ENCODE results near the gene ERCC1.
A peak's percentile ranks its signal among the peaks of the same experiment; 100 is the strongest.

ERCC1 gene

GRCh38 chr19:45455707-45456499 lies 32.2 kb upstream of the ERCC1 start:
- H3K4me1 ChIP-seq (ENCODE audit: control insufficient read depth, insufficient read depth, low read length, unreplicated experiment), result peaks cover 24% of the 10 kb centered on the region

GRCh38 chr19:45451850-45452387 lies 28.2 kb upstream of the ERCC1 start:
- Histone ChIP-seq H3K36me3 (ENCODE audit: insufficient read depth, low read length) (no peaks in the 10 kb centered on the region), H2AFZ (ENCODE audit: low read length, unreplicated experiment) (no peak overlapping the region), H3K27ac (ENCODE audit: low read depth, low read length) (no peak overlapping the region), H3K27me3 (ENCODE audit: insufficient read depth, low read length) (no peaks in the 10 kb centered on the region), H3K4me3 (ENCODE audit: low read depth, low read length) (peak overlapping the region; percentile 90; the same call in 1 of the 2 replicates), H3K79me2 (ENCODE audit: control insufficient read depth, insufficient read depth, low read length, unreplicated experiment) (no peaks in the 10 kb centered on the region), H3K4me1 (ENCODE audit: control insufficient read depth, insufficient read depth, low read length, unreplicated experiment) (peaks cover 29% of the 10 kb centered on the region)

More at GRCh38 chr19:45455707-45456499, 32.2 kb upstream of the ERCC1 start:
- Histone ChIP-seq H3K79me2 (ENCODE audit: control insufficient read depth, insufficient read depth, low read length, unreplicated experiment) (no peaks in the 10 kb centered on the region), H3K27me3 (ENCODE audit: insufficient read depth, low read length) (no peaks in the 10 kb centered on the region), H3K27ac (ENCODE audit: low read depth, low read length) (peak overlapping the region; percentile 97), H2AFZ (ENCODE audit: low read length, unreplicated experiment) (no peak overlapping the region), H3K4me3 (ENCODE audit: low read depth, low read length) (peak overlapping the region; percentile 61), H3K36me3 (ENCODE audit: insufficient read depth, low read length) (no peaks in the 10 kb centered on the region)

- Histone ChIP-seq H3K4me3 (ENCODE audit: low read depth, low read length) (peak overlapping the region; percentile 90), H3K36me3 (ENCODE audit: insufficient read depth, low read length) (no peaks in the 10 kb centered on the region), H2AFZ (ENCODE audit: low read length, unreplicated experiment) (peak overlapping the region; percentile 12), H3K4me1 (ENCODE audit: control insufficient read depth, insufficient read depth, low read length, unreplicated experiment) (peaks cover 29% of the 10 kb centered on the region), H3K79me2 (ENCODE audit: control insufficient read depth, insufficient read depth, low read length, unreplicated experiment) (no peaks in the 10 kb centered on the region), H3K27ac (ENCODE audit: low read depth, low read length) (peak overlapping the region; percentile 89), H3K27me3 (ENCODE audit: insufficient read depth, low read length) (no peaks in the 10 kb centered on the region)
Measured at GRCh38 chr19:45451131-45451849, 27.6 kb upstream of the ERCC1 start.

- Histone ChIP-seq H3K36me3 (ENCODE audit: insufficient read depth, low read length) (no peaks in the 10 kb centered on the region), H3K4me3 (ENCODE audit: low read depth, low read length) (peak overlapping the region; percentile 73), H3K27ac (ENCODE audit: low read depth, low read length) (peak overlapping the region; percentile 84), H3K79me2 (ENCODE audit: control insufficient read depth, insufficient read depth, low read length, unreplicated experiment) (no peaks in the 10 kb centered on the region), H3K4me1 (ENCODE audit: control insufficient read depth, insufficient read depth, low read length, unreplicated experiment) (peaks cover 23% of the 10 kb centered on the region), H3K27me3 (ENCODE audit: insufficient read depth, low read length) (no peaks in the 10 kb centered on the region), H2AFZ (ENCODE audit: low read length, unreplicated experiment) (no peak overlapping the region)
Measured at GRCh38 chr19:45450012-45450333, 26.3 kb upstream of the ERCC1 start.

- Histone ChIP-seq H3K36me3 (ENCODE audit: insufficient read depth, low read length) (no peaks in the 10 kb centered on the region), H3K4me1 (ENCODE audit: control insufficient read depth, insufficient read depth, low read length, unreplicated experiment) (peaks cover 20% of the 10 kb centered on the region), H3K27ac (ENCODE audit: low read depth, low read length) (peak overlapping the region; percentile 43; the same call in 1 of the 2 replicates), H3K4me3 (ENCODE audit: low read depth, low read length) (no peak overlapping the region), H3K27me3 (ENCODE audit: insufficient read depth, low read length) (no peaks in the 10 kb centered on the region), H3K79me2 (ENCODE audit: control insufficient read depth, insufficient read depth, low read length, unreplicated experiment) (no peaks in the 10 kb centered on the region), H2AFZ (ENCODE audit: low read length, unreplicated experiment) (no peak overlapping the region)
Measured at GRCh38 chr19:45448887-45449299, 25.2 kb upstream of the ERCC1 start.

- H3K4me1 ChIP-seq (ENCODE audit: control insufficient read depth, insufficient read depth, low read length, unreplicated experiment), result peaks cover 20% of the 10 kb centered on the region
- no peaks in the 10 kb centered on the region for H3K36me3 ChIP-seq (ENCODE audit: insufficient read depth, low read length)
- H3K79me2 ChIP-seq (ENCODE audit: control insufficient read depth, insufficient read depth, low read length, unreplicated experiment), result no peaks in the 10 kb centered on the region
- no peak overlapping the region for H2AFZ ChIP-seq (ENCODE audit: low read length, unreplicated experiment)
- H3K4me3 ChIP-seq (ENCODE audit: low read depth, low read length), result no peak overlapping the region
- H3K27me3 ChIP-seq (ENCODE audit: insufficient read depth, low read length), result no peaks in the 10 kb centered on the region
- peak overlapping the region; percentile 43; the same call in 1 of the 2 replicates for H3K27ac ChIP-seq (ENCODE audit: low read depth, low read length)
Measured at GRCh38 chr19:45448425-45448756, 24.7 kb upstream of the ERCC1 start.

GRCh38 chr19:45446944-45447343 lies 23.2 kb upstream of the ERCC1 start:
- Histone ChIP-seq H3K4me3 (ENCODE audit: low read depth, low read length) (no peak overlapping the region), H3K27me3 (ENCODE audit: insufficient read depth, low read length) (no peaks in the 10 kb centered on the region), H3K79me2 (ENCODE audit: control insufficient read depth, insufficient read depth, low read length, unreplicated experiment) (no peaks in the 10 kb centered on the region), H3K36me3 (ENCODE audit: insufficient read depth, low read length) (no peaks in the 10 kb centered on the region), H2AFZ (ENCODE audit: low read length, unreplicated experiment) (no peak overlapping the region), H3K4me1 (ENCODE audit: control insufficient read depth, insufficient read depth, low read length, unreplicated experiment) (peaks cover 24% of the 10 kb centered on the region), H3K27ac (ENCODE audit: low read depth, low read length) (no peak overlapping the region)

GRCh38 chr19:45446295-45446694 lies 22.6 kb upstream of the ERCC1 start:
- Histone ChIP-seq H3K4me1 (ENCODE audit: control insufficient read depth, insufficient read depth, low read length, unreplicated experiment) (peaks cover 20% of the 10 kb centered on the region), H3K36me3 (ENCODE audit: insufficient read depth, low read length) (no peaks in the 10 kb centered on the region), H3K4me3 (ENCODE audit: low read depth, low read length) (no peak overlapping the region), H3K27ac (ENCODE audit: low read depth, low read length) (no peak overlapping the region), H2AFZ (ENCODE audit: low read length, unreplicated experiment) (no peak overlapping the region), H3K79me2 (ENCODE audit: control insufficient read depth, insufficient read depth, low read length, unreplicated experiment) (no peaks in the 10 kb centered on the region), H3K27me3 (ENCODE audit: insufficient read depth, low read length) (no peaks in the 10 kb centered on the region)

- no peaks in the 10 kb centered on the region for H3K36me3 ChIP-seq (ENCODE audit: insufficient read depth, low read length)
- no peak overlapping the region for H3K4me3 ChIP-seq (ENCODE audit: low read depth, low read length)
- H3K79me2 ChIP-seq (ENCODE audit: control insufficient read depth, insufficient read depth, low read length, unreplicated experiment), result no peaks in the 10 kb centered on the region
- no peaks in the 10 kb centered on the region for H3K27me3 ChIP-seq (ENCODE audit: insufficient read depth, low read length)
- H3K27ac ChIP-seq (ENCODE audit: low read depth, low read length), result no peak overlapping the region
- H2AFZ ChIP-seq (ENCODE audit: low read length, unreplicated experiment), result no peak overlapping the region
- peaks cover 24% of the 10 kb centered on the region for H3K4me1 ChIP-seq (ENCODE audit: control insufficient read depth, insufficient read depth, low read length, unreplicated experiment)
Measured at GRCh38 chr19:45445139-45445538, 21.4 kb upstream of the ERCC1 start.

- Histone ChIP-seq H3K4me3 (ENCODE audit: low read depth, low read length) (peak overlapping the region; percentile 64), H3K27ac (ENCODE audit: low read depth, low read length) (peak overlapping the region; percentile 98), H3K4me1 (ENCODE audit: control insufficient read depth, insufficient read depth, low read length, unreplicated experiment) (peaks cover 26% of the 10 kb centered on the region), H3K36me3 (ENCODE audit: insufficient read depth, low read length) (no peaks in the 10 kb centered on the region), H3K27me3 (ENCODE audit: insufficient read depth, low read length) (no peaks in the 10 kb centered on the region), H3K79me2 (ENCODE audit: control insufficient read depth, insufficient read depth, low read length, unreplicated experiment) (no peaks in the 10 kb centered on the region), H2AFZ (ENCODE audit: low read length, unreplicated experiment) (no peak overlapping the region)
Measured at GRCh38 chr19:45444318-45445041, 20.8 kb upstream of the ERCC1 start.
